Measurements from ENCODE around the gene GAS2L3. TPM values are rescaled to one million over a fixed set of nuclear protein-coding genes. Genes with fewer than 3 reads are reported as not detected.
"Not testable (repeated sequence)": the region's sequence is repeated elsewhere in the genome, so short reads cannot be mapped to it uniquely, and the experiment has no call there.

GAS2L3 gene
- total and polyA plus RNA-seq, 2 of the 13 experiments (the other 11 are each of a cell fraction or from before 2014, with no cell fraction given), result 7.0 to 20.8 TPM

DNA sequence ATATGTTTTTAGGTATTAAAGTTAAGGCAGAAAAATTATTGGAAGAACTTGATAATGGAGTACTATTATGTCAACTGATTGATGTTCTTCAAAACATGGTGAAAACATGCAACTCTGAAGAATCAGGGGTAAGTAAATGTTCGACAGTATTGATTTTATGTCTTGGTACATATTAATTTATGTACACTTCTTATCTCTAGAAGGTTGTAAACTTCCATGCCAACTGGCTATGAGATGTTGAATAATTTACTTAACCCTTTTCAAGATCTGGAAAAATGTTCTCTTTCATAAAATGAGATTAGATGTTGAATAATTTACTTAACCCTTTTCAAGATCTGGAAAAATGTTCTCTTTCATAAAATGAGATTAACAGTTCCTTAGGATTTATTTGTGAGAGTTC lies 28.1 kb downstream of the GAS2L3 start (continued):
- no peak for TF ChIP-seq ZSCAN9 (CRISPR knock-in tag; IDR thresholded peaks at IDR 0.05; ENCODE audit: borderline replicate concordance)

DNA sequence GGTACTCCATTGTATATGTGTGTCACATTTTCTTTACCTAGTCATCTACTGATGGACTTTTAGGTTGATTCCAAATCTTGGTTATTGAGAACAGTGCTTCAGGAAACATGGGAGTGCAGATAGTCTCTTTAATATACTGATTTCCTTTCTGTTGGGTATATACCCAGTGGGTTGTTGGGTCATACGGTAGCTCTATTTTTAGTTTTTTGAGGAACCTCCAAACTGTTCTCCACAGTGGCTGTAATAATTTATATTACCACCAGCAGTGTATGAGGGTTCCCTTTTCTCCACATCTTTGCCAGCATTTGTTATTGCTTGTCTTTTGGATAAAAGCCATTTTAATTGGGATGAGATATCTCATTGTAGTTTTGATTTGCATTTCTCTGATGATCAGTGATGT lies 29.5 kb downstream of the GAS2L3 start:
- H3K4me3 ChIP-seq (replicated peaks in 1 of 3; ENCODE audit: insufficient read depth in 1 of 3, low read depth in 2 of 3, low read length in 3 of 3); FAIRE-seq; POLR2A ChIA-PET; DNase-seq (ENCODE audit: low spot score); H3K27me3 ChIP-seq (ENCODE audit: control insufficient read depth in 1 of 2, insufficient read depth in 2 of 2, low read length in 2 of 2); ATAC-seq; H3K79me2 ChIP-seq (ENCODE audit: insufficient read depth, low read length); in situ Hi-C loops (cut with HindIII; ENCODE audit: extremely low pct_ligation_motif_present, low pct_unique_long_range_greater_than_20kb); intact Hi-C loops (cut with micrococcal nuclease; ENCODE audit: unreplicated experiment); H3K27ac ChIP-seq (ENCODE audit: extremely low read length, insufficient read depth, low read length); H3K4me2 ChIP-seq (ENCODE audit: low read depth, low read length); H3K4me1 ChIP-seq (ENCODE audit: insufficient read depth, low read length); H2AFZ ChIP-seq (ENCODE audit: low read length); H3K9ac ChIP-seq (ENCODE audit: insufficient read depth, low read depth, low read length); H4K20me1 ChIP-seq (ENCODE audit: insufficient read depth, low read length); CTCF ChIA-PET (ENCODE audit: low intra/inter-chr PET ratio, low total read pairs); BruUV-seq (replicated peaks); H3K9me3 ChIP-seq (ENCODE audit: low read length): not testable (repeated sequence)
- peaks cover 0 to 12% of the 10 kb centered on the region in 2 experiments; a peak in 2 of 5 replicates for H3K36me3 ChIP-seq (replicated peaks in 1 of 2; ENCODE audit: control insufficient read depth in 1 of 2, insufficient read depth in 2 of 2, low read length in 2 of 2)
- 100% methylated on average over 1 of the region's 1 CpG for WGBS (ENCODE audit: low lambda C conversion rate)

DNA sequence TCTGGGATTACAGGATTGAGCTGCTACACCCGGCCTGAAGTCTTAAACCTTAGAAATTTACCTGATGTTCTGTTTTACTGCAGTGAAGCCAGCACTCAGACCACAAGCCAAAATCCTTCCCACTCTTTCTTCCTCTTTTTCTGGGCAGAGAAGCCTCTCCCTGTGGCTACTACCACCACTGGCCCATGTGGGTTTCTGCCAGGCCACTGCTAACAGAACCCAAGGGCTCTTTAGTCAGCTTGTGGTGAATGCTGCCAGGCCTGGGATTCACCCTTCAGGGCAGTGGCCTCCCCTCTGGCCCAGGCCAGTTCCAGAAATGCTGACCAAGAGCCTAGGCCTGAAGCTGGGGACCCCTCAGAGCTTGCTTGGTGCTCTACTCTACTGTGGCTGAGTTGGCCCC lies 35.3 kb downstream of the GAS2L3 start:
- H3K9ac ChIP-seq (ENCODE audit: insufficient read depth, low read depth, low read length), result no peak overlapping the region
- H3K4me3 ChIP-seq (replicated peaks in 1 of 3; ENCODE audit: insufficient read depth in 1 of 3, low read depth in 2 of 3, low read length in 3 of 3), result no peak overlapping the region
- WGBS (ENCODE audit: low lambda C conversion rate), result 94% methylated on average over 1 of the region's 1 CpG
- BruUV-seq (replicated peaks), result no TSS peak
- FAIRE-seq (no peak), ATAC-seq (no peak), DNase-seq (ENCODE audit: low spot score) (no peak)
- H3K9me3 ChIP-seq (ENCODE audit: low read length), result no peaks in the 10 kb centered on the region
- CTCF ChIA-PET (ENCODE audit: low intra/inter-chr PET ratio, low total read pairs), result no interaction called here
- H2AFZ ChIP-seq (ENCODE audit: low read length), result no peak overlapping the region
- no peaks in the 10 kb centered on the region for H3K79me2 ChIP-seq (ENCODE audit: insufficient read depth, low read length)
- POLR2A ChIA-PET, result no interaction called here
- H3K4me2 ChIP-seq (ENCODE audit: low read depth, low read length), result no peak overlapping the region
- H4K20me1 ChIP-seq (ENCODE audit: insufficient read depth, low read length), result no peaks in the 10 kb centered on the region
- no peaks in the 10 kb centered on the region for H3K4me1 ChIP-seq (ENCODE audit: insufficient read depth, low read length)
- H3K36me3 ChIP-seq (replicated peaks in 1 of 2; ENCODE audit: control insufficient read depth in 1 of 2, insufficient read depth in 2 of 2, low read length in 2 of 2), result peaks cover 5 to 26% of the 10 kb centered on the region in 2 experiments; a peak in 4 of 5 replicates
- H3K27ac ChIP-seq (ENCODE audit: extremely low read length, insufficient read depth, low read length), result no peak overlapping the region
- intact Hi-C loops (cut with micrococcal nuclease; ENCODE audit: unreplicated experiment), result no loop called here
- in situ Hi-C loops (cut with HindIII; ENCODE audit: extremely low pct_ligation_motif_present, low pct_unique_long_range_greater_than_20kb), result no loop called here
- no peaks in the 10 kb centered on the region for H3K27me3 ChIP-seq (ENCODE audit: control insufficient read depth in 1 of 2, insufficient read depth in 2 of 2, low read length in 2 of 2)
- TF ChIP-seq, protein P1, sequence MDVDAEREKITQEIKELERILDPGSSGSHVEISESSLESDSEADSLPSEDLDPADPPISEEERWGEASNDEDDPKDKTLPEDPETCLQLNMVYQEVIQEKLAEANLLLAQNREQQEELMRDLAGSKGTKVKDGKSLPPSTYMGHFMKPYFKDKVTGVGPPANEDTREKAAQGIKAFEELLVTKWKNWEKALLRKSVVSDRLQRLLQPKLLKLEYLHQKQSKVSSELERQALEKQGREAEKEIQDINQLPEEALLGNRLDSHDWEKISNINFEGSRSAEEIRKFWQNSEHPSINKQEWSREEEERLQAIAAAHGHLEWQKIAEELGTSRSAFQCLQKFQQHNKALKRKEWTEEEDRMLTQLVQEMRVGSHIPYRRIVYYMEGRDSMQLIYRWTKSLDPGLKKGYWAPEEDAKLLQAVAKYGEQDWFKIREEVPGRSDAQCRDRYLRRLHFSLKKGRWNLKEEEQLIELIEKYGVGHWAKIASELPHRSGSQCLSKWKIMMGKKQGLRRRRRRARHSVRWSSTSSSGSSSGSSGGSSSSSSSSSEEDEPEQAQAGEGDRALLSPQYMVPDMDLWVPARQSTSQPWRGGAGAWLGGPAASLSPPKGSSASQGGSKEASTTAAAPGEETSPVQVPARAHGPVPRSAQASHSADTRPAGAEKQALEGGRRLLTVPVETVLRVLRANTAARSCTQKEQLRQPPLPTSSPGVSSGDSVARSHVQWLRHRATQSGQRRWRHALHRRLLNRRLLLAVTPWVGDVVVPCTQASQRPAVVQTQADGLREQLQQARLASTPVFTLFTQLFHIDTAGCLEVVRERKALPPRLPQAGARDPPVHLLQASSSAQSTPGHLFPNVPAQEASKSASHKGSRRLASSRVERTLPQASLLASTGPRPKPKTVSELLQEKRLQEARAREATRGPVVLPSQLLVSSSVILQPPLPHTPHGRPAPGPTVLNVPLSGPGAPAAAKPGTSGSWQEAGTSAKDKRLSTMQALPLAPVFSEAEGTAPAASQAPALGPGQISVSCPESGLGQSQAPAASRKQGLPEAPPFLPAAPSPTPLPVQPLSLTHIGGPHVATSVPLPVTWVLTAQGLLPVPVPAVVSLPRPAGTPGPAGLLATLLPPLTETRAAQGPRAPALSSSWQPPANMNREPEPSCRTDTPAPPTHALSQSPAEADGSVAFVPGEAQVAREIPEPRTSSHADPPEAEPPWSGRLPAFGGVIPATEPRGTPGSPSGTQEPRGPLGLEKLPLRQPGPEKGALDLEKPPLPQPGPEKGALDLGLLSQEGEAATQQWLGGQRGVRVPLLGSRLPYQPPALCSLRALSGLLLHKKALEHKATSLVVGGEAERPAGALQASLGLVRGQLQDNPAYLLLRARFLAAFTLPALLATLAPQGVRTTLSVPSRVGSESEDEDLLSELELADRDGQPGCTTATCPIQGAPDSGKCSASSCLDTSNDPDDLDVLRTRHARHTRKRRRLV (CRISPR knock-in tag; IDR thresholded peaks at IDR 0.05), result no peak
- TF ChIP-seq HOXA5 (CRISPR knock-in tag; IDR thresholded peaks at IDR 0.05), result no peak
- TF ChIP-seq, protein P2, sequence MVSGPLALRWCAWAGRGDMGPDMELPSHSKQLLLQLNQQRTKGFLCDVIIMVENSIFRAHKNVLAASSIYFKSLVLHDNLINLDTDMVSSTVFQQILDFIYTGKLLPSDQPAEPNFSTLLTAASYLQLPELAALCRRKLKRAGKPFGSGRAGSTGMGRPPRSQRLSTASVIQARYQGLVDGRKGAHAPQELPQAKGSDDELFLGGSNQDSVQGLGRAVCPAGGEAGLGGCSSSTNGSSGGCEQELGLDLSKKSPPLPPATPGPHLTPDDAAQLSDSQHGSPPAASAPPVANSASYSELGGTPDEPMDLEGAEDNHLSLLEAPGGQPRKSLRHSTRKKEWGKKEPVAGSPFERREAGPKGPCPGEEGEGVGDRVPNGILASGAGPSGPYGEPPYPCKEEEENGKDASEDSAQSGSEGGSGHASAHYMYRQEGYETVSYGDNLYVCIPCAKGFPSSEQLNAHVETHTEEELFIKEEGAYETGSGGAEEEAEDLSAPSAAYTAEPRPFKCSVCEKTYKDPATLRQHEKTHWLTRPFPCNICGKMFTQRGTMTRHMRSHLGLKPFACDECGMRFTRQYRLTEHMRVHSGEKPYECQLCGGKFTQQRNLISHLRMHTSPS (CRISPR knock-in tag; IDR thresholded peaks at IDR 0.05; ENCODE audit: low read depth), result no peak
- TF ChIP-seq ZNF619 (CRISPR knock-in tag; IDR thresholded peaks at IDR 0.05), result no peak
- no peak for TF ChIP-seq NBN (conservative IDR thresholded peaks at IDR 0.05)
- TF ChIP-seq MEIS2 (CRISPR knock-in tag; IDR thresholded peaks at IDR 0.05), result no peak
- TF ChIP-seq, protein P3, sequence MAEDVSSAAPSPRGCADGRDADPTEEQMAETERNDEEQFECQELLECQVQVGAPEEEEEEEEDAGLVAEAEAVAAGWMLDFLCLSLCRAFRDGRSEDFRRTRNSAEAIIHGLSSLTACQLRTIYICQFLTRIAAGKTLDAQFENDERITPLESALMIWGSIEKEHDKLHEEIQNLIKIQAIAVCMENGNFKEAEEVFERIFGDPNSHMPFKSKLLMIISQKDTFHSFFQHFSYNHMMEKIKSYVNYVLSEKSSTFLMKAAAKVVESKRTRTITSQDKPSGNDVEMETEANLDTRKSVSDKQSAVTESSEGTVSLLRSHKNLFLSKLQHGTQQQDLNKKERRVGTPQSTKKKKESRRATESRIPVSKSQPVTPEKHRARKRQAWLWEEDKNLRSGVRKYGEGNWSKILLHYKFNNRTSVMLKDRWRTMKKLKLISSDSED (CRISPR knock-in tag; IDR thresholded peaks at IDR 0.05), result no peak
- no peak for TF ChIP-seq MAFG (CRISPR knock-in tag; IDR thresholded peaks at IDR 0.05)
